ENCODE data around the gene ZNF48.

DNA sequence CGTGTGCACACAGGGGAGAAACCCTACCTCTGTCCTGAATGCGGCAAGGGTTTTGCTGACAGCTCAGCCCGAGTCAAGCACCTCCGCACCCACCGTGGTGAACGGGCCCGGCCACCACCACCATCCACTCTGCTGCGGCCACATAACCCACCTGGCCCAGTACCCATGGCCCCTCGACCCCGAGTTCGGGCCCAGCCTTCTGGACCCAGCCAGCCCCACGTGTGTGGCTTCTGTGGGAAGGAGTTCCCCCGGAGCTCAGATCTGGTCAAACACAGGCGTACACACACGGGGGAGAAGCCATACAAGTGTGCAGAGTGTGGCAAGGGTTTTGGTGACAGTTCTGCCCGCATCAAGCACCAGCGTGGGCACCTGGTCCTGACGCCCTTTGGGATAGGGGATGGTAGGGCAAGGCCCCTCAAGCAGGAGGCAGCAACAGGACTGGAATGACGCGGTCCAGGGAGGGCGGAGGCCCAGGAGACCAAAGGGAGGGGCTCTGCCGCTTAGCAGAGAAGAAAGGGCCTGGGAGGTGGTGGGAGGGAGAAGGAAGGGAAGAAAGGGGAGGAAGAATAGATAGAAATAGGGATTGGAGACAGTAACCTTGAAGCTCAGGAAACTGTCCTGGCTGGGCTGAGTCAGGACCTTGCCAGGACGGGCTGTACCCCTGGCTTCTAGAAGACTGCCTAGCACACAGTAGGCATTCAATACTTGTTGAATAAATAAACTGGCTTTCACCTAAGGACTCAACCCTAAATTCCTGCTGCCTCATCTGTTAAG is 3.6 kb downstream of the ZNF48 start:
- TF ChIP-seq POLR2A (IDR thresholded peaks at IDR 0.05; ENCODE audit: low read length) = no peak
- no peak for TF ChIP-seq GATA1 (IDR thresholded peaks at IDR 0.05; ENCODE audit: low read depth, low read length)

All from erythroblast (primary cell).